Heart left ventricle (tissue), 16 donors: ENCODE results near the gene COL2A1. TPM values are rescaled to one million over a fixed set of nuclear protein-coding genes. Genes with fewer than 3 reads are reported as not detected.

Source experiments
- ATAC-seq, 4 donors: fragments of 200-7000 bp; cut with Tn5 transposase; one replicate each; pipeline ENCODE4 v1.9.1; 2020 to 2022; ENCODE audit warnings: moderate library complexity in 4 of 4, mild to moderate bottlenecking in 3 of 4, moderate number of reproducible peaks in 1 of 4
- DNase-seq, 5 donors: peaks; one replicate each; pipeline ENCODE4 v3.0.0-alpha.2; 2020
- H3K27ac ChIP-seq, 12 donors: fragments of 200-600 bp; sonication (generic) in 4 of 12; one replicate each; pipeline versions ENCODE4 v1.5.0 to v1.8.0; 2016 to 2022; ENCODE audit warnings: mild to moderate bottlenecking in 2 of 12
- H3K27me3 ChIP-seq, 9 donors: fragments of 200-600 bp; sonication (generic) in 2 of 9; one replicate each; pipeline versions ENCODE4 v1.5.1 to v1.8.0; 2016 to 2022; ENCODE audit warnings: mild to moderate bottlenecking in 3 of 9
- H3K36me3 ChIP-seq, 9 donors: fragments of 200-600 bp; sonication (generic) in 2 of 9; one replicate each; pipeline versions ENCODE4 v1.5.0 to v1.8.0; 2018 to 2022; ENCODE audit warnings: mild to moderate bottlenecking in 2 of 9
- H3K4me1 ChIP-seq, 12 donors: fragments of 200-600 bp; sonication (generic) in 4 of 12; one replicate each; pipeline versions ENCODE4 v1.5.0 to v1.8.0; 2016 to 2022; ENCODE audit warnings: mild to moderate bottlenecking in 3 of 12
- H3K4me3 ChIP-seq, 12 donors: fragments of 200-600 bp; sonication (generic) in 4 of 12; one replicate each; pipeline versions ENCODE4 v1.5.0 to v1.8.0; 2017 to 2022; ENCODE audit warnings: mild to moderate bottlenecking in 9 of 12, moderate library complexity in 4 of 12
- H3K9me3 ChIP-seq, 12 donors: fragments of 200-600 bp; sonication (generic) in 4 of 12; one replicate each; pipeline versions ENCODE4 v1.5.0 to v1.8.0; 2016 to 2022; ENCODE audit warnings: mild to moderate bottlenecking in 1 of 12
- POLR2A ChIP-seq, 2 donors: fragments of 450-650 bp; IDR thresholded peaks; one replicate each; pipeline ENCODE4 v1.6.1; 2017; ENCODE audit warnings: antibody characterized with exemption in 2 of 2, mild to moderate bottlenecking in 2 of 2, moderate library complexity in 2 of 2
- WGBS, 4 donors: extraction: QIAGEN DNeasy Blood & Tissue Kit in 2 of 4; methylation state at CpG; one replicate each; pipeline versions ENCODE4 v1.1.5 to v1.1.7; 2013 to 2018; 5-methylcytosine and 5-hydroxymethylcytosine counted together
- intact Hi-C, 10 donors: fragments of 100-400 bp; cut with DNase I; formaldehyde crosslinking; loops; one replicate each; pipeline versions ENCODE4 v1.11.1 to v1.14.2; 2022
- polyA plus RNA-seq, 2 donors: library from polyadenylated mRNA; stranded (reverse); fragments of 200-250 nt; gene quantifications; one replicate each; pipeline ENCODE4 v1.2.3, GENCODE V29; 2013
- total RNA-seq, 9 donors: library from RNA; depleted of rRNA in 2 of 9; stranded (reverse); fragments of >200 nt in 2 of 9; fragmentation: NEBNext Ultra II Directional in 3 of 9; extraction: Animal tissue kit (Norgen Biotek cat#: 25700) in 3 of 9; gene quantifications; one replicate each; pipeline versions ENCODE4 v1.1.0 to v1.2.4, GENCODE V29; 2016 to 2023
- TF ChIP-seq, protein P1 (sequence below), 12 donors: fragments of 200-600 bp; sonication (generic) in 4 of 12; IDR thresholded peaks; one replicate each; pipeline versions ENCODE4 v1.5.0 to v1.8.0; 2018 to 2022; ENCODE audit warnings: antibody characterized with exemption in 12 of 12, mild to moderate bottlenecking in 5 of 12
- donor health status: ischemic (EF 13 %, LVEDD 7.1; RV severe dilation, severe dysfunction).
- donor health status: healthy with polysubstance abuse.
- donor health status: DM: no; HTN: yes; CAD: no.
- donor health status: DM: no; HTN: no; CAD: no.
- donor health status: ischemic (EF 25% LVEDD 6.9; RV normal size, moderate dysfunction).
- donor health status: ischemic (EF 25% LVEDD 5.7; RV mildly dilated, moderate dysfunction).
- donor health status: healthy.
- donor health status: DM: yes; HTN: yes; CAD: no.
- donor health status: ischemic (EF 35%, LVEDD 5.7; RV mildly dilated, moderate dysfunction).
- donor health status: nonischemic (EF 11% LVEDD 7.7; RV severe dilation, severe dysfunction).
- donor health status: DM: yes; HTN: yes; CAD: no.
- donor health status: PGD.
- donor health status: ischemic (EF 29% LVEDD 5.4; RV normal size, mild dysfunction).
- donor health status: nonischemic (EF 23%, LVEDD 6.1; RV moderate dilation, normal function).

The COL2A1 gene
- total and polyA plus RNA-seq, 11 donors: 0.04 to 0.39 (median 0.05) TPM; not detected in 8

DNA sequence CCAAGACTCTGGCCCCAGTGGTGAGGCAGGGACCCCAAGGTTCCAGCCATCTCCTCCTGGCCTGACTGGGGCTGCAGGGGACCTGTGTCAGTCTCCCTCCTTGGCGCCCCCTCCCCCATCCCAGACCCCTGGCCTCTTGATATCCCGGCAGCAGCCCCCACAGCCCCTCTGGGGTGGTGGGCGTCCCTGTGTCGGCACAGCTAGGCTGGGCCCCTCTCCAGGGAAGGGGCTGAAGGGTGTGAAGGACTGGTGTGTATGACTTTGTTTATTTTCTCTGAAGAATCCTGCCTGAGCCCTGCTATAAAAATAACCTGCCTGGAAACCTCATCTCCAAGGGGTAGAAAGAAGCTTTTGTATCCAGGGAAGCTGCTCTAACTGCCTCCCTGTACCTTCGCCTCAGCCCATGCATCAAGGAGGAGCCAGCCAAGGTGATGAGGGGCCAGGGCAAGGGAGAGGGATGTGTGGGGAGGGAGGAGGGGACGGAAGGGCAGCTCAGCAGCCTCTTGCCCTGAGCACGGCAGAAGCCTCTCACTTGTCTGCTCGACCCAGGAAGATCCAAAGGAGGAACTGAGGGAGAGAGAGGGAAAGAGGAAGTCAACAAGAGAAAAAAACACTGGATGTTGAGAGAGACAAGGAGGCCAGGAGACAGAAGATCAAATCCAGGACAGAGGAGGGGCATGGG, 25.4 kb upstream of the COL2A1 start:
- intact Hi-C loops: loop anchor here in 1 of 10 donors (10.0 kb wide), 1 partner anchor 65 kb away; the partner anchor contains the start of gene TMEM106C
- 62 to 66% (median 64%) methylated on average over 4 to 8 of the region's 8 CpGs for WGBS, 4 donors
- peaks cover 0 to 12% (median 0%) of the 10 kb centered on the region in 12 donors for H3K4me1 ChIP-seq
- no peaks in the 10 kb centered on the region for H3K36me3 ChIP-seq
- peak in 1 of 4 donors; percentile 10 for ATAC-seq
- H3K27ac ChIP-seq: no peak overlapping the region
- no peak overlapping the region for H3K4me3 ChIP-seq
- H3K27me3 ChIP-seq: peaks cover 0 to 8% (median 0%) of the 10 kb centered on the region in 9 donors
- no peak for DNase-seq
- H3K9me3 ChIP-seq: no peaks in the 10 kb centered on the region
- TF ChIP-seq POLR2A (IDR thresholded peaks at IDR 0.05): no peak
- TF ChIP-seq, protein P1, sequence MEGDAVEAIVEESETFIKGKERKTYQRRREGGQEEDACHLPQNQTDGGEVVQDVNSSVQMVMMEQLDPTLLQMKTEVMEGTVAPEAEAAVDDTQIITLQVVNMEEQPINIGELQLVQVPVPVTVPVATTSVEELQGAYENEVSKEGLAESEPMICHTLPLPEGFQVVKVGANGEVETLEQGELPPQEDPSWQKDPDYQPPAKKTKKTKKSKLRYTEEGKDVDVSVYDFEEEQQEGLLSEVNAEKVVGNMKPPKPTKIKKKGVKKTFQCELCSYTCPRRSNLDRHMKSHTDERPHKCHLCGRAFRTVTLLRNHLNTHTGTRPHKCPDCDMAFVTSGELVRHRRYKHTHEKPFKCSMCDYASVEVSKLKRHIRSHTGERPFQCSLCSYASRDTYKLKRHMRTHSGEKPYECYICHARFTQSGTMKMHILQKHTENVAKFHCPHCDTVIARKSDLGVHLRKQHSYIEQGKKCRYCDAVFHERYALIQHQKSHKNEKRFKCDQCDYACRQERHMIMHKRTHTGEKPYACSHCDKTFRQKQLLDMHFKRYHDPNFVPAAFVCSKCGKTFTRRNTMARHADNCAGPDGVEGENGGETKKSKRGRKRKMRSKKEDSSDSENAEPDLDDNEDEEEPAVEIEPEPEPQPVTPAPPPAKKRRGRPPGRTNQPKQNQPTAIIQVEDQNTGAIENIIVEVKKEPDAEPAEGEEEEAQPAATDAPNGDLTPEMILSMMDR (IDR thresholded peaks at IDR 0.05): no peak

- H3K4me1 ChIP-seq: peaks cover 0 to 15% (median 0%) of the 10 kb centered on the region in 12 donors
- no peak for DNase-seq
- intact Hi-C loops: loop anchor here in 1 of 10 donors (10.0 kb wide), 1 partner anchor 64 kb away; the partner anchor contains the start of gene TMEM106C
- ATAC-seq: no peak
- TF ChIP-seq POLR2A (IDR thresholded peaks at IDR 0.05): no peak
- TF ChIP-seq, protein P1 (IDR thresholded peaks at IDR 0.05): no peak
- H3K9me3 ChIP-seq: no peaks in the 10 kb centered on the region
- H3K27me3 ChIP-seq: peaks cover 0 to 8% (median 0%) of the 10 kb centered on the region in 9 donors
- no peak overlapping the region for H3K27ac ChIP-seq
- no peaks in the 10 kb centered on the region for H3K36me3 ChIP-seq
- no peak overlapping the region for H3K4me3 ChIP-seq
- WGBS, 4 donors: 46 to 59% (median 55%) methylated on average over 5 of the region's 5 CpGs
These were observed 24.5 kb upstream of the COL2A1 start for GRCh38 chr12:48028541-48029431.

DNA sequence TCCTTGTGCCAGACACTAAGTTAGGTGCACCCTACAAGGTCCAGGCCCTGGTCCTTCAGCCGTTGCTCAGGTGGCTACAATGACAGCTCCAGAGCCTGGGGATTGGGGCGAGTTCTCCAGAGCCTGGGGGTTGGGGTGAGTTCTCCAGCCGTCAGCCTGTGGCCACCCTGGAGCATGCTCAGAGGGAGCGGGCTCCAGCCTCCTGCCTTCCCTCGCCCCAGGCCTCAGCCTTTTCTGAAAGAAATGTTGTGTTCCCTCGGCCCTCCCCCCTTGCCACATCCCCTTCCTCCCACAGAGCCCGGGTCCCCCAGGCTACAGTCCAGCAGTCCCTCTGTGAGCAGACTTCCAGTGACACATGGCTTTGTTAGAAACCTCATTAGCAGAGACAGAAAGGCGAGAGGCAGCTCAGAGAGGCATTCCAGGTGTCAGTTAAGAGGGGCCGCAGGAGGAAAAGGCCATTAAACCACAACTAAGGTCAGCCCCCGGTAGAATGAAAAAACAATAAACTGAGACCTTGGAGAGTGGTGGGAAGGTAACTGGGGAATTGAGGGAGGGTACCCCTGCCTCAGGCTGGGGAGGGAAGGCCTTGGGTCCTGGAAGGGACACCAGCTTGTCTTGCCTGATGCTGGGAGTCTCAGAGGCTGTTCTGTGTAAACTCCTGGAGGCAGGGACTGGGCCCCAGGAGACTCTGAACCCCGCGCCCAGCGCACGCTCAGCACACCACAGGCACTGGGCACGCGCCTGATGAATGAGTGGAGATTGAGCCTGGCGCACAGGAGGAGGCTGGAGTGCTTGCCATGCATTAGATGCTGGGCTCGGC, 23.1 kb upstream of the COL2A1 start:
- H3K36me3 ChIP-seq: no peaks in the 10 kb centered on the region
- ATAC-seq: no peak
- H3K4me3 ChIP-seq: no peak overlapping the region
- no peak for DNase-seq
- H3K4me1 ChIP-seq: peaks cover 0 to 28% (median 3%) of the 10 kb centered on the region in 12 donors
- WGBS, 4 donors: 76 to 83% (median 77%) methylated on average over 10 to 18 of the region's 18 CpGs
- H3K9me3 ChIP-seq: no peaks in the 10 kb centered on the region
- no peak overlapping the region for H3K27ac ChIP-seq
- intact Hi-C loops: loop anchor here in 1 of 10 donors (10.0 kb wide), 1 partner anchor 63 kb away; the partner anchor contains the start of gene TMEM106C
- H3K27me3 ChIP-seq: peaks cover 0 to 15% (median 0%) of the 10 kb centered on the region in 9 donors
- TF ChIP-seq, protein P1 (IDR thresholded peaks at IDR 0.05): no peak
- TF ChIP-seq POLR2A (IDR thresholded peaks at IDR 0.05): no peak
